GM12891 (cell line): Measurements from ENCODE around the gene KRT76.
"Not testable (repeated sequence)": the region's sequence is repeated elsewhere in the genome, so short reads cannot be mapped to it uniquely, and the experiment has no call there.

ENCODE experiments used
- DNase-seq: peaks from one replicate; pipeline ENCODE4 v3.0.0; 2011; ENCODE audit warnings: low spot score; ENCODE audit not compliant: insufficient read length
- FAIRE-seq: peaks from 2 replicates; lab custom pipeline; 2011; peaks lifted over from hg19 to GRCh38; lab: Jason Lieb, UNC
- PAX5 ChIP-seq: IDR thresholded peaks from 2 replicates; pipeline ENCODE4 v1.6.1; 2011; ENCODE audit warnings: low read length, moderate library complexity, mild to moderate bottlenecking; ENCODE audit not compliant: insufficient read depth, severe bottlenecking
- POLR2A ChIP-seq: IDR thresholded peaks from 2 replicates; pipeline ENCODE4 v1.6.1; 2011; ENCODE audit warnings: low read depth, low read length, control low read depth
- POLR2AphosphoS5 ChIP-seq: IDR thresholded peaks from 2 replicates; pipeline ENCODE4 v1.6.1; 2011; ENCODE audit warnings: low read depth, low read length, control low read depth
- POU2F2 ChIP-seq: IDR thresholded peaks from 2 replicates; pipeline ENCODE4 v1.6.1; 2011; ENCODE audit warnings: low read depth, mild to moderate bottlenecking, control low read depth, low read length, moderate library complexity
- SPI1 ChIP-seq: IDR thresholded peaks from 2 replicates; pipeline ENCODE4 v1.6.1; 2011; ENCODE audit warnings: low read depth, low read length, control low read depth
- TAF1 ChIP-seq: IDR thresholded peaks from 2 replicates; pipeline ENCODE4 v1.6.1; 2011; ENCODE audit warnings: low read depth, low read length, control low read depth

KRT76 gene

GRCh38 chr12:52799505-52800211 lies 22.5 kb upstream of the KRT76 start:
- DNase-seq, result no peak
- TF ChIP-seq POLR2A (no peak), SPI1 (no peak), POU2F2 (no peak), TAF1 (no peak), PAX5 (no peak), POLR2AphosphoS5 (no peak)
- no peak for FAIRE-seq

GRCh38 chr12:52798671-52799504 lies 21.7 kb upstream of the KRT76 start:
- DNase-seq (no peak), FAIRE-seq (no peak)
- TF ChIP-seq SPI1 (no peak), PAX5 (no peak), POLR2AphosphoS5 (no peak), POLR2A (no peak), POU2F2 (no peak), TAF1 (no peak)

GRCh38 chr12:52798003-52798670 lies 21.0 kb upstream of the KRT76 start:
- DNase-seq, result no peak

GRCh38 chr12:52797529-52797894 lies 20.4 kb upstream of the KRT76 start:
- FAIRE-seq, result no peak
- TF ChIP-seq POU2F2 (no peak), TAF1 (no peak), POLR2A (no peak), PAX5 (no peak), POLR2AphosphoS5 (no peak), SPI1 (no peak)
- no peak for DNase-seq

More at GRCh38 chr12:52798003-52798670, 21.0 kb upstream of the KRT76 start:
- no peak for FAIRE-seq
- TF ChIP-seq POLR2A, result no peak
- no peak for TF ChIP-seq PAX5
- no peak for TF ChIP-seq TAF1
- TF ChIP-seq SPI1, result no peak
- TF ChIP-seq POU2F2, result no peak

- no peak for DNase-seq
- TF ChIP-seq PAX5, result no peak
- no peak for TF ChIP-seq SPI1
- TF ChIP-seq POLR2AphosphoS5, result no peak
- no peak for TF ChIP-seq TAF1
- no peak for TF ChIP-seq POLR2A
- TF ChIP-seq POU2F2, result no peak
- no peak for FAIRE-seq
Measured at GRCh38 chr12:52796839-52797528, 19.8 kb upstream of the KRT76 start.

GRCh38 chr12:52796429-52796794 lies 19.3 kb upstream of the KRT76 start:
- no peak for FAIRE-seq
- TF ChIP-seq POLR2AphosphoS5 (no peak), POU2F2 (no peak), POLR2A (no peak), TAF1 (no peak), SPI1 (no peak), PAX5 (no peak)
- DNase-seq, result no peak

GRCh38 chr12:52795694-52796428 lies 18.7 kb upstream of the KRT76 start, which contains the start of gene KRT3:
TSS of gene KRT3 (minus strand) at chr12:52796117. CDS start at chr12:52796042, 75 bp downstream.
- no peak for DNase-seq
- TF ChIP-seq SPI1 (no peak), TAF1 (no peak), POLR2A (no peak), POLR2AphosphoS5 (no peak), PAX5 (no peak), POU2F2 (no peak)
- no peak for FAIRE-seq

GRCh38 chr12:52795332-52795674 lies 18.2 kb upstream of the KRT76 start:
- not testable (repeated sequence) for DNase-seq, FAIRE-seq
